Retinal pigment epithelial cell (primary cell): Measurements from ENCODE around the gene AQP11.
"Not testable (repeated sequence)": the region's sequence is repeated elsewhere in the genome, so short reads cannot be mapped to it uniquely, and the experiment has no call there.

Experiments
- DNase-seq: peaks from one replicate; pipeline ENCODE4 v3.0.0-alpha.2; 2010; ENCODE audit warnings: low read depth
- H3K4me3 ChIP-seq: 2 replicates; pipeline ENCODE4 v1.5.1; 2011; ENCODE audit warnings: mild to moderate bottlenecking, low read length, control low read depth, moderate library complexity
- TF ChIP-seq, protein P1 (sequence below): conservative IDR thresholded peaks from 2 replicates; pipeline ENCODE4 v1.5.1; 2011; ENCODE audit warnings: low read depth, low read length, control low read depth, inconsistent platforms

AQP11 gene

DNA sequence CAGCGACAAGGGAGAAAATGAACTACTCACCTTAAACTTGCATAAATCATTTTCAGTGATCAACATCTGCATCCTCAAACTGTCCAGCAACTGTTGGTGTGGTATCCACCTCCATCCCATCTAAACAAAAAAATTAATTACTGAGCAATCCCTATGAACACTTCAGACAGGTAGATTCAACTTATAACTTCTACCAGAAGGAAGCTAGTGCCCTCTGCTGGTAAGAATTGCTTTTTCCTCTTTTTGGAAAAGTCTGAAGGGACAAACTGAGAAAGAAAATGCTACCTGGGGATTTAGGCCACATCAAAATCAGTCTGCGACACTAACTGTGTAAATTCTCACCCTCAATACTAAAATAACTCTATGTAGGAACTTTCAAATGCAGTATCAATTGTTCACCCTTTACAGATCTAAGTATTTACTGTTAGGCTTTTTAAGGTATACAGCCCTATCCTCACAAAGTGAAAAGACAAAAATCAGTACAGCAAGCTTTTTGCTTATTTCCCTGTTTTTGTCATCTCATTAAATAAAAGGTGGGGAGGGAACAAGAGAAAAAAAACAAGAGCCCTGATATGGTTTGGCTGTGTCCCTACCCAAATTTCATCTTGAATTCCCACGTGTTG is 29.9 kb downstream of the AQP11 start:
- TF ChIP-seq, protein P1, sequence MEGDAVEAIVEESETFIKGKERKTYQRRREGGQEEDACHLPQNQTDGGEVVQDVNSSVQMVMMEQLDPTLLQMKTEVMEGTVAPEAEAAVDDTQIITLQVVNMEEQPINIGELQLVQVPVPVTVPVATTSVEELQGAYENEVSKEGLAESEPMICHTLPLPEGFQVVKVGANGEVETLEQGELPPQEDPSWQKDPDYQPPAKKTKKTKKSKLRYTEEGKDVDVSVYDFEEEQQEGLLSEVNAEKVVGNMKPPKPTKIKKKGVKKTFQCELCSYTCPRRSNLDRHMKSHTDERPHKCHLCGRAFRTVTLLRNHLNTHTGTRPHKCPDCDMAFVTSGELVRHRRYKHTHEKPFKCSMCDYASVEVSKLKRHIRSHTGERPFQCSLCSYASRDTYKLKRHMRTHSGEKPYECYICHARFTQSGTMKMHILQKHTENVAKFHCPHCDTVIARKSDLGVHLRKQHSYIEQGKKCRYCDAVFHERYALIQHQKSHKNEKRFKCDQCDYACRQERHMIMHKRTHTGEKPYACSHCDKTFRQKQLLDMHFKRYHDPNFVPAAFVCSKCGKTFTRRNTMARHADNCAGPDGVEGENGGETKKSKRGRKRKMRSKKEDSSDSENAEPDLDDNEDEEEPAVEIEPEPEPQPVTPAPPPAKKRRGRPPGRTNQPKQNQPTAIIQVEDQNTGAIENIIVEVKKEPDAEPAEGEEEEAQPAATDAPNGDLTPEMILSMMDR, result peak; percentile 77
- DNase-seq, result no peak
- H3K4me3 ChIP-seq, result no peak overlapping the region

DNA sequence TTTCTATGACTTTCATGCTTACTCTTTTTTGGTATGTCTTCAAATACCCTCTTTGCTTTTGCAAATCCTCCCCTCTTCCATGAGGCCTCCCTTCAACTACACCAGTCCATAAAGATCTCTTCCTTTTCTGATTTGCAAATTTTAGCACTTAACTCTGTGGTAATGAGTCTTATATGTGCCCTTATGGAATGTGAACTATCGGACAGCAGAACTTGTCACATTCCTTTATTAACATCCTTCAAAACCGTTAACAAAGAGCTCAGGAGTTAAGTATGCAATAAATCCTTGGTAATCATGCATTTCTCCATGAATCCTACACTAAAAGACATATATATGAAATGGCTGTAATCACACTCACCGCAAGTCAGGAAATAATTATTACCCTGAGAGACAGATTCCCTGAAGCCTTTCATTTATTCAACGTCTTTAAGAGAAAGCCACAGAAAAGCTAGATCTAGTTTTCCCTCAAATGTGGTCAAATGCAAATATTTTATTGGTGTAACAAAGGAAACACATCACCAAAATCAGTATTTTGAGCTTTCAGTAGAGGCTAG is 40.5 kb downstream of the AQP11 start:
- H3K4me3 ChIP-seq, result no peak overlapping the region
- DNase-seq, result peak; percentile 64
- TF ChIP-seq, protein P1, result no peak

DNA sequence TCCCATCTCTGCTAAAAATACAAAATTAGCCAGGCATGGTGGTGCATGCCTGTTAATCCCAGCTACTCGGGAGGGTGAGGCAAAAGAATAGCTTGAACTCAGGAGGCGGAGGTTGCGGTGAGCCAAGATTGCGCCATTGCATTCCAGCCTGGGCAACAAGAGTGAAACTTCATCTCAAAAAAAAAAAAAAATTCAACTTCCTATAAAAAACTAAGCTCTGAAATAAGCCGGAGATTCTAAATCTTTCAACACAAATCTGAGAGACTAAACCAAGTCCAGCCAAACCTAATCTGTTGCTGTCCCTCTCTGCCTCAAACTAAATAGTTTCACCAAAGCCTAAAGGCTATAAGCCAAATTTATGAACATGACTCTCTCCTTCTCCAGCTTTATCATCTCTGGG is 44.2 kb downstream of the AQP11 start:
- not testable (repeated sequence) for DNase-seq, H3K4me3 ChIP-seq

DNA sequence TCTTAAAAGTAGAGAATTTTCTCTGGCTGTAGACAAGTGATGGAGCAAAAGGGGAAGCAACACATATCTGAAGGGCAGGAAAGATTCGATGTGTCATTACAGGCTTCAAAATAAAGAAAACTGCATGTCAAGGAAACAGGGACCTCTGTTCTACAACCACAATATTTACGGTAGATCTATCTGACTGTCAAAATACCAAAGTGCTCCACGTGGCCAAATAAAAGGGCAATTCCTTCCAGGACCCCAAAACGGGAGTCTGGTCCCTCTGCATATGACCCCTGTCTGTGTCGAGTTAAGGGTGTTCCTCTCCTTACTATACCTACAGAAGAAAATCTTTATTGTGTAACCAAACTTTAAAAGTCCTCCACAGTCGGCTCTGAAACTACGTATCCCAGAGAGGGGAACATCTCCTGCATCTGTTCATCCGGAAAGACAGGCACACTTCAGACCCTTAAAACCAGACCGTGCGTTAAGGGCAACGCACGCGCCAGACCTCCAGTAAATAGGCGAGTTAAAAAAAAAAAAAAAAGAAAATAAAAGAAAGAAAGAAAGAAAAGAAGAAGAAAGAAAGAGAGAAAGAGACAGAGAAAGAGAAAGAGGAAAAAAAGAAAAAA is 47.1 kb downstream of the AQP11 start:
- no peak for DNase-seq
- TF ChIP-seq, protein P1, result no peak
- peak overlapping the region; percentile 92 for H3K4me3 ChIP-seq

DNA sequence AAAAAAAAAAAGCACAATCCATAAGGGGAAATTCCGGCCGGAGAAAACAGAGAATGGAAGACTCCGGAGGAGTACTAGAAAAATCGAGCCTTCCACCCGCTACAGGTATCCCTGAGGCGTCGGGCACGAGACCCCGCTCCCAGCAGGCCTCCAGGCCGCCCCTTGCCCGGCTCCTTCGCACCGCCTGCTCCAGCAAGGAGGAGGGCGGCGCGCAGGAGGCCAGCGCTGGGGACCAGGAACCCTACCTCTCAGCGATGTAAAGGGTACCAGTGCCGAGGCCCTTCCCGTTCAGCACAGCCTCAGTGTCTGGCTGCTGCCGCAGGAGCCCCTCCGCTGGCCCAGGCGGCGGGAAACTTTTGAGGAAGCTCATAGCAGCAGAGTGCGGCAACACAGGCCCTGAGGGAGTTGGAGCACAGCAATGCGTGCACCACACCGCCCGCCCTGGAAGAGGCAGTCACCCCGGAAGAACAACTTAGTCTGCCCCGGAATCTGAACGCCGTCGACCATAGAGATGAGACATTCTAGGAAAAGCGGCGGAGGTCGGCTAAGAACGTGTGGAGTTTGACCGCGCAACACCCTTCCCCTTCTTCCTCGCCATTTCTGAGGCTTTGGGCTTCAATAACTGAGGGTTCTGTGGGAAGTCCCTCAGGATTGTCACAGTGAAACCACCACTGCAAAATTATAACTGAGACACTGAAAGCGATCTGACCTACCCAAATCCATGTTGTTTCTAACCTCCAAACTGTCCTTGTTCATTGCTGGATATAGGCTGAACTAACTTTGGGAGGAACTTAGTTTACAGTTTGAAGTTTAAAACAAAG is 47.8 kb downstream of the AQP11 start, which contains the start of gene CLNS1A:
Gene CLNS1A, minus strand, starts transcription at position 450 of the 821 bp plus-strand sequence. Its CDS starts 80 bp downstream, at position 370.
- DNase-seq, result peak; percentile 67

DNA sequence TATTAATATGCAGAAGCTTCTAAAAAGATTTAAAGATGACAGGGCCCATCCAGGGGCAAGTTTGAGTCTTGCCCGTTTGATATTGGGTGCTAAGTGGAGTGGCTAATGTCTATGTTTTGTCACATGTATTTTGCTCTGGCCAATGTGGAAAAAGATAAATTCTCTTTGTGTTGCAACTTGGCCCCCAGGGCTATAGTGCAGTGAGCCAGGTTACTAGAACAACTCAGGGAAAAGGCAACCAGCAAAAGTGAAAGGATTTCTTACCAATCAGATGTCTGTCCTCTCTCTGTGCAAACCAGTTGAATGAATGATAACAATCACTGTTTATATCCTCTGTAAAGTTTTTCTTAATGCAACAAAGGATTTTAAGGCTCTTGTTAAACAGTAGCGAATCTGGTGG is 52.5 kb downstream of the AQP11 start:
- no peak for DNase-seq
- H3K4me3 ChIP-seq, result no peak overlapping the region
- TF ChIP-seq, protein P1, result no peak

More for the DNA sequence above, 47.8 kb downstream of the AQP11 start, which contains the start of gene CLNS1A:
- TF ChIP-seq, protein P1, result no peak
- peak within 1 kb of the TSS; percentile 92 for H3K4me3 ChIP-seq

DNA sequence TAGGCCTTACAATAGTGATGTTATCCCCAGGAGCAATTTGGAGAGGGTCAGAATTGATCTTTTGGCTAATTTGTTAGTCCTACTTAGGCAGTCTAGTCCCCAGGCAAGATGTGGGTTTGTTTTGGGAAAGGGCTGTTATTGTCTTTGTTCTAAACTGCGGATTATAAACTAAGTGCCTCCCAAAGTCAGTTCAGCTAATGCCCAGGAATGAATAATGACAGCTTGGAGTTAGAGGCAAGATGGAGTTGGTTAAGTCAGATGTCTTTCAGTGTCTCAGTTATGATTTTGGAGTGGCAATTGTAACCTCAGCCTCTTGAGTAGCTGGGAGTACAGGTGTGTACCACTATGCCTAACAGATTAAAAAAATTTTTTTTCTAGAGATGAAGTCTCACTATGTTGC is 55.1 kb downstream of the AQP11 start:
- DNase-seq, result no peak
- no peak overlapping the region for H3K4me3 ChIP-seq
- TF ChIP-seq, protein P1, result no peak
